SU-DHL-6 (cell line): ENCODE data around the gene LINGO3.

Source experiments
- EZH2phosphoT487 ChIP-seq: fragments of 200-600 bp; sonication (generic), shearing (Covaris generic); conservative IDR thresholded peaks from 2 replicates; pipeline ENCODE4 v1.6.1; 2018; ENCODE audit warnings: mild to moderate bottlenecking, antibody characterized with exemption, low read length, moderate library complexity, mixed read lengths
- TF ChIP-seq, protein P1 (sequence below): fragments of 200-600 bp; sonication (generic); IDR thresholded peaks from one replicate; pipeline ENCODE4 v1.5.1; 2017; ENCODE audit warnings: antibody characterized with exemption, mild to moderate bottlenecking, low read length, moderate library complexity; ENCODE audit not compliant: insufficient read depth, poor library complexity, severe bottlenecking

DNA sequence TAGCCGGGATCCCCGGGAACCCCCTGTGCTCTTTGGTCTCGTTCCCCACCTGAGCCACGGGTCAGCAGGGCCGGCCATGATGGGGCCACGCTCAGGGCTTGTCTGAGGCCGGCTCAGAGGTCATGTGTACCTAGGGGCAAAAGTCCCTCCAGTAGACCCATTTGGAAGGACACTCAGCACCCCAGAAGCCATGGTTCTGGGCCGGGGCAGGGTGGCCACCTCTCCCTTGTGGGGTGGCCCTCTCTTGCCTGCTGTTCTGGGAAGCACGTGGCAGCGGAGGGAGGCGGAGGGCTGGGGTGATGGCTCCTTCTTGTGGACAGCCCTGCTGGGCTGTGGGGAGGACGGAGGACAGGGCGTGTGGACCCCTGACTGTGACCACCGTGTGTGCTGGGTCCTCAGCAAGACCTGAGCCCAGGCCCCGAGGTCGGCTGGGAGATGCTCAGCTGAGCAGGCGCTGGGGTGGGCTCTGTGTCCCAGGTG, 19.6 kb downstream of the LINGO3 start:
- no peak for TF ChIP-seq EZH2phosphoT487
- TF ChIP-seq, protein P1, sequence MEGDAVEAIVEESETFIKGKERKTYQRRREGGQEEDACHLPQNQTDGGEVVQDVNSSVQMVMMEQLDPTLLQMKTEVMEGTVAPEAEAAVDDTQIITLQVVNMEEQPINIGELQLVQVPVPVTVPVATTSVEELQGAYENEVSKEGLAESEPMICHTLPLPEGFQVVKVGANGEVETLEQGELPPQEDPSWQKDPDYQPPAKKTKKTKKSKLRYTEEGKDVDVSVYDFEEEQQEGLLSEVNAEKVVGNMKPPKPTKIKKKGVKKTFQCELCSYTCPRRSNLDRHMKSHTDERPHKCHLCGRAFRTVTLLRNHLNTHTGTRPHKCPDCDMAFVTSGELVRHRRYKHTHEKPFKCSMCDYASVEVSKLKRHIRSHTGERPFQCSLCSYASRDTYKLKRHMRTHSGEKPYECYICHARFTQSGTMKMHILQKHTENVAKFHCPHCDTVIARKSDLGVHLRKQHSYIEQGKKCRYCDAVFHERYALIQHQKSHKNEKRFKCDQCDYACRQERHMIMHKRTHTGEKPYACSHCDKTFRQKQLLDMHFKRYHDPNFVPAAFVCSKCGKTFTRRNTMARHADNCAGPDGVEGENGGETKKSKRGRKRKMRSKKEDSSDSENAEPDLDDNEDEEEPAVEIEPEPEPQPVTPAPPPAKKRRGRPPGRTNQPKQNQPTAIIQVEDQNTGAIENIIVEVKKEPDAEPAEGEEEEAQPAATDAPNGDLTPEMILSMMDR, result no peak
